22Rv1 (cell line): ENCODE results near the gene EVL.

Experiments
- ZFX ChIP-seq: fragments of 450-650 bp; IDR thresholded peaks from 2 replicates; pipeline ENCODE4 v1.6.1; 2017; ENCODE audit warnings: antibody characterized with exemption, borderline replicate concordance
- TF ChIP-seq, protein P1 (sequence below): fragments of 450-650 bp; IDR thresholded peaks from 2 replicates; pipeline ENCODE4 v1.5.1; 2017; ENCODE audit warnings: mild to moderate bottlenecking

GRCh38 chr14:100172811-100173210, 107.6 kb downstream of the EVL start:
- TF ChIP-seq, protein P1, sequence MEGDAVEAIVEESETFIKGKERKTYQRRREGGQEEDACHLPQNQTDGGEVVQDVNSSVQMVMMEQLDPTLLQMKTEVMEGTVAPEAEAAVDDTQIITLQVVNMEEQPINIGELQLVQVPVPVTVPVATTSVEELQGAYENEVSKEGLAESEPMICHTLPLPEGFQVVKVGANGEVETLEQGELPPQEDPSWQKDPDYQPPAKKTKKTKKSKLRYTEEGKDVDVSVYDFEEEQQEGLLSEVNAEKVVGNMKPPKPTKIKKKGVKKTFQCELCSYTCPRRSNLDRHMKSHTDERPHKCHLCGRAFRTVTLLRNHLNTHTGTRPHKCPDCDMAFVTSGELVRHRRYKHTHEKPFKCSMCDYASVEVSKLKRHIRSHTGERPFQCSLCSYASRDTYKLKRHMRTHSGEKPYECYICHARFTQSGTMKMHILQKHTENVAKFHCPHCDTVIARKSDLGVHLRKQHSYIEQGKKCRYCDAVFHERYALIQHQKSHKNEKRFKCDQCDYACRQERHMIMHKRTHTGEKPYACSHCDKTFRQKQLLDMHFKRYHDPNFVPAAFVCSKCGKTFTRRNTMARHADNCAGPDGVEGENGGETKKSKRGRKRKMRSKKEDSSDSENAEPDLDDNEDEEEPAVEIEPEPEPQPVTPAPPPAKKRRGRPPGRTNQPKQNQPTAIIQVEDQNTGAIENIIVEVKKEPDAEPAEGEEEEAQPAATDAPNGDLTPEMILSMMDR, result no peak
- TF ChIP-seq ZFX, result no peak
